Measurements from ENCODE around the gene BACE2.
"Not testable (repeated sequence)": the region's sequence is repeated elsewhere in the genome, so short reads cannot be mapped to it uniquely, and the experiment has no call there.

BACE2 gene

GRCh38 chr21:41217671-41218385 is 49.9 kb downstream of the BACE2 start:
- no peak for DNase-seq

GRCh38 chr21:41219498-41220207 is 51.7 kb downstream of the BACE2 start:
- DNase-seq = no peak

- DNase-seq = no peak
These were observed 52.3 kb downstream of the BACE2 start for GRCh38 chr21:41220208-41220733.

- no peak for DNase-seq
These were observed 54.5 kb downstream of the BACE2 start for GRCh38 chr21:41222247-41223068.

- DNase-seq = no peak
These were observed 58.9 kb downstream of the BACE2 start for GRCh38 chr21:41226853-41227252.

- no peak for DNase-seq
These were observed 59.5 kb downstream of the BACE2 start for GRCh38 chr21:41227357-41228005.

DNA sequence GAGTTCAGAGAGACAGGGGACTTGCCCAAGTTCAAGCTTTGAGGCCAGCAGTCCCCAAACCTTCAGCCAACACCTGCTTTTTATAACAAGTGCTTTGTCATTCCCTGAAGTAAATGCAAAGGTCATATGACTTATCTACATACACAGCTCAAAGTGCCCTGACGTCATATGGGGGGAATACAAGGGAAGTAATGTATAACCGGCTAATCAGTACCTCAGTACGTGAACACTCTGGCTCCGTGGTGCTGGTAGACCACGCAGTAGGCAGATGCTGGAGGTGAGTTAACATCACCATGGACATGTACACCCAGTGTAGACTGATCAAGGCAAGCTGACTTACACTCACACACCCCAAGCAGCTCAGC is 60.0 kb downstream of the BACE2 start:
- DNase-seq = no peak

DNA sequence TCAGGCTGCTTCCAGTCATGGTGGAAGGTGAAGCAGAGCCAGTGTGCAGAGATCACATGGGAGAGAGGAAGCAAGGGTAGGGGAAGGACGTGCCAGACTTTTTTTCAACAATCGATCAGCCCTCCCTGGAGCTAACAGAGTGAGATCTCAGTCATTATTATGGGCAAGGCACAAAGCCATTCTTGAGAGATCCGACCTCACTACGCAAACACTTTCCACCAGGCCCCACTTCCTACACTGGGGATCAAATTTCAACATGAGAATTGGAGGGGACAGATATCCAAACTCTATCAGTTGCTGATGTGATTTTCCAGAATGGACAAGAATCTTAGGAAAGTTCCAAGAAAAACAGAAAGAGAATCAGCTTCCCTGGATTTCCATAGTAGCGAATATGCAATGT is 60.5 kb downstream of the BACE2 start:
- no peak for DNase-seq

GRCh38 chr21:41228958-41229357 is 61.0 kb downstream of the BACE2 start:
- no peak for DNase-seq

DNA sequence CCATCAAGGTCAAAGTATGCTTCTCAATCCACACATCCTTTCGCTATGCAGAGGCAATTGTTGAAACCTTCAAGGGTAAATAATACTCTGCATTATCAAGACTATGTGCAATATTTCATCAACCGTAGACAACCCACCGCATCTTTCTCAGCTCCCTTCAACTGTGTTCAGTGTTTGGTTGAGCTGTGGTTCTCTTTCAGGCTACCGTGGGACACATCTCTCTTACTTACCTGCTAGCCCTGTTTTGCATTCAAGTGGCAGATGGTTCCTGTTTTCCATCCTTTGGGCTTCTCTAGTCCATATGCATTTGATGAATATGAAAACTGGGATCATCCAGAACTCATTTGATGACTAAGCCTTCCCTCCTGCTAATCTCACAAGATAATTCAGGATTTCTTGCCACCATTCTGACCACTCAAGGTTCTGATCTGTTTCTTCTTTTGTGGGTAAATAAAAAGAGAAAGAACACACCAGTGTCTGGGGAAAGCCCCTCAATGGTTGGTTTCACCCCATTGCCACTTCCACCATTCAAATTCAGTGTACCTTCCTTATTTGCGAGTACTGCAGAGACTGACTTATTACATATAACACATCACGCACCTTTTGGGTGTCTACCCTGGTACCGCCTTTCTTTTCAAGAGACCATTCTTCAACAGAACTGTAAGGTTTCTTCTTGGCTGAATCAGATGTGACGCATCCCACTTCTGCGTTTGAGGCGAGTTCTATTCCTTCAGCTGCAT is 61.7 kb downstream of the BACE2 start:
- DNase-seq = no peak

DNA sequence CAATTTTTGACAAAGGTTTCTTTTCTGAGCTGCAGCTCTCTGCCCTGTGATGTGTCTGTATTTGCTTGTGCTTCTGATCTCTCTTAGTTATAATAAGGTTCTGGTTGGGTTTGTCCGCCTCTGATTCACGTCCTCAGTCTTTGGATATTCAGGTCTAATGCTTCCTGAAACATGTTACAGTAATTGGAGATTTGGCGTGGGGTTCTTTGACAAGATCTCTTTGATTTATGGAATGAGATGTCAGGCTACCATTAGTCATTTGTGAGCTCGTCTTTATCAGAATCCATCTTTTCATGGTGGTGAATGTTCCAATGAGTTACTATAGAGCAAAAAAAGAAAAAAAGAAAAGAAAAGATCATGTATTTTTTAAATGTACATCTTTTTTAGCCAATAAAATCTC is 62.5 kb downstream of the BACE2 start:
- DNase-seq = no peak

- no peak for DNase-seq
These were observed 63.1 kb downstream of the BACE2 start for GRCh38 chr21:41231060-41231459.

GRCh38 chr21:41232013-41232412 is 64.1 kb downstream of the BACE2 start:
- no peak for DNase-seq

DNA sequence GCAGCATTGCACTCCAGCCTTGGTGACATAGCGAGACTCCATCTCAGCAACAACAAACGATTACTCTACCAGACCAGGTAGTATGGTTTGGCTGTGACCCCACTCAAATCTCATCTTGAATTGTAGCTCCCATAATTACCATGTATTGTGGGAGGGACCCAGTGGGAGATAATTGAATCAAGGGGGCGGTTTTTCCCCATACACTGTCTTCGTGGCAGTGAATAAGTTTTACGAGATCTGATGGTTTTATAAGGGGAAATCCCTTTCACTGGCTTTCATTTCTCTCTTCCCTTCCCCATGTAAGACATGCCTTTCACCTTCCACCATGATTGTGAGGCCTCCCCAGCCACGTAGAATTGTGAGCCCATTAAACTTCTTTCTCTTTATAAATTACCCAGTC is 66.0 kb downstream of the BACE2 start:
- no peak for DNase-seq

DNA sequence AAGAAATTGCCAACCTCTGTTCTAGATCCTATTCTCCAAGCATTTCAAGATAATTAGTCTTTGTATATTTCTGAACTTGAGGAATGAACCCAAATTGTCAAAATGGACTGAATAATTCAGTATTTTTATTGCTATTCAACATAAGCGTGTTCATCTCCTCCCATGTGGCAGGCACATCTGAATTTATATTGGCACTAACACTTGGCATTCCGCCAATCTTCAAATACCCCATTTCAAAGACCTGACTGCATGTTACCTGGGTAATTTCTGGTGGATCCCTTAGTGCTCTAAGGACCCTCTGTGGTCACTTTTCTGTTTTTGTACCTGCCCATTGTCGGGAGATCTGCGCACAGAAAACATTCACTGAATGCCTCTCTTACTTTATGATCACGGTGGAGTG is 66.6 kb downstream of the BACE2 start:
- no peak for DNase-seq

DNA sequence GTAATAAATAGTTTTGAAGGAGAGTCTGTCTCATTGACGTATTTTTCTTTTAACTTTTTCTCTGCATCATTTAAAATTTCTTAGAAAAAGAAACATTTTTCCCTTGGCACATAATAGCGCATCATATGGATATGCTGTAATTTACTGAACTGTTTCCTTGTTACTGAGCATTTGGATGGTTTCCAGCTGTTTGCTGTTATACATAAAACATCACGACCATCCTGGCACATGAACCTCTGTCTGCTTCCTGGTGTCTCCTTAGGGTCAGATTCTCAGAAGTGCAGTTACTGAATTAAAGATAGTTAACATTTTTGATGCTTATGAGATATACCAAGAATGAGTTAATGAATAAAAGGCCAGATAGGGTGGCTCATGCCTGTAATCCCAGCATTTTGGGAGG is 67.2 kb downstream of the BACE2 start:
- DNase-seq = no peak

GRCh38 chr21:41236352-41236973 is 68.5 kb downstream of the BACE2 start:
- no peak for DNase-seq

DNA sequence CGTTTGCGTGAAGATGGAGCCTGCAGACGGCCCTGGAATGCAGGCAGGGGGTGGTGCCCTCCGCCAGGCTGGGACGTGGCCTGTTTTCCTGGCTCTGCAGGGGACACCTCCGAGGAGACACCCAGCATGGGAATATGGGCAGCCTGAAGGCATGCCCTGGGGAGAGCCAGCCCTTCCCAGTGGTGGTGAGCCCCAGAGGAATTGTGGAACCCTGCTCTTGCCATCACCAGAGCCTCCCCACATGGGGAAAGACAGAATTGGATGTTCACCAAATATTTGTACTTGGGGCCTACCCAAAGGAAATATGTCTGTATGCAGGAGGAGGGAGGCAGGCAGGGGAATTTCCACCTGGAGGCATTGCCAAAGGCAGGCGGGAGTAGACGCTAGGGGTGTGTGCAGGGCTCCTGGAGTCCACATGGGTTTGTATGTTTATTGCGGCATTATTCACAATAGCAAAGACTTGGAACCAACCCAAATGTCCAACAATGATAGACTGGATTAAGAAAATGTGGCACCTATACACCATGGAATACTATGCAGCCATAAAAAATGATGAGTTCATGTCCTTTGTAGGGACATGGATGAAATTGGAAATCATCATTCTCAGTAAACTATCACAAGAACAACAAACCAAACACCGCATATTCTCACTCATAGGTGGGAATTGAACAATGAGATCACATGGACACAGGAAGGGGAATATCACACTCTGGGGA is 70.3 kb downstream of the BACE2 start:
- DNase-seq = not testable (repeated sequence)

DNA sequence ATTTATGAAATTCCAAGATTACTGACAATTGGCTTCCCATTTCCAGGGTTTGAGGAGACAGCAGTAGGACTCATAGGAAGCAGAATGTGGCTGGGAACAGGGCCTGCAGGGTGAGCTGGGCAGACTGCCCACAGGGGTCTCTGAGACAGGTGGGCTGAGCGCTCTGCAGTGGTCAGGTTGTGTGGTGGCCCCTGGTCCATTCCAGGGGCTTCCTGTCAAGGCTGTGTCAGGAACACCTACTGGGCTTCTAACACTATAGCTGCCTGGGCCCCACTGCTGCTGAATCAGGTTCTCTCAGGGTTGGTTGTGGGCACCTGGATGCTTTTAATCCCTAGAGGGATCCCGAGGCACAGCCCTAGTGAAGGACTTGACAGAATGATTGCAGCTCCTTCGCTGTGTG is 72.1 kb downstream of the BACE2 start:
- no peak for DNase-seq

GRCh38 chr21:41241341-41241740 is 73.4 kb downstream of the BACE2 start:
- no peak for DNase-seq

DNA sequence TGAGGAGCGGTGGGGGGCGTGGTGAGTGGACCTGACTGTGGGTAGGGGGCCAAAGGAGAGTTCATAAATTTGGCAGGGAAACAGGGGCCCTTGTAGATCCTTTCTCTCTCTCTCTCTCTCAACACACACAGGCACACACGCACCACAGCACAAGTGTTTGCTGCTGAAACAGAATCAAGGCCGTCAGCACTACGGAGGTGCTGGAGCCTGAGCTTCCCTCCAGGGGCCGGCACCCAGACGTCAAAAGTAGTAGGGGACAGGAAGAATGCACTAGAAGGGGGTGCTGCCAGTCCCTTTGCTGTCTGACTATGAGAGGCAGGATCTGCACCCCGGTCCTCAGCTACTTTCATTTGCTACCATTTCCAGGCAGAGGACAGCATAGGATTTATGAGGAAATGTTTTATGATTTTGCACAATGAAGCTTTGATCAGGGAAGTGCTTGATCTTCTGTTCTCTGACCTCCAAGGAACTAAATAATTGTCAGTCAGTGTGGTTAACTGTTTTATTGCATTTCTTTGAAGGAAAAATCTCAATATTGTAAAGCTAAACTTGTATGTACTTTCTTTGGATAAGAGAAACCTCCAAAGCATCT is 74.4 kb downstream of the BACE2 start:
- no peak for DNase-seq
